ENCODE results near the gene BMP7.

DNA sequence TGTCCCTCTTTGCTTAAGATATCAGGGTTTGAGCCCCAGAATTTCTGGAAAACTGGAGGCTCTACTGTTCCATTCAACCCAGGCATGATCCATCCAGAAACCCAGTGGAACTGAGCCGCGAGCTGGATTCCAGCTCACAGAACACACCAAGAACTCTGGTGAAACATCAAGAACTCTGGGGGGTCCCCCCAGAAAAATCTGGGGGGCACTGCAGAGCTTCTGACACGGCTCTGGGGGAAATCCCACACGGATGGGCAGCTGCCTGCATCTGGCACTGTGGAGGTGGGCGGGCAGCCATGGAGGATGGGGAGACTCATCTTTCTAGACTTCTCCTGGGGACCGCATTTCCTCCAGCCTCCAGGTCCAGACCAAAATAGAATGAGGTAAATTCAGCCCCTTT is 51.0 kb downstream of the BMP7 start:
- TF ChIP-seq ASH2L (IDR thresholded peaks at IDR 0.05; ENCODE audit: low read length) (no peak), POLR2A (IDR thresholded peaks at IDR 0.05; ENCODE audit: control extremely low read depth in 1 of 2, low read depth in 2 of 2, low read length in 2 of 2) (no peak), TBP (IDR thresholded peaks at IDR 0.05; ENCODE audit: low read depth, low read length) (no peak), KDM5A (IDR thresholded peaks at IDR 0.05; ENCODE audit: low read length) (no peak), EZH2 (IDR thresholded peaks at IDR 0.05; ENCODE audit: low read depth, low read length, severe bottlenecking) (no peak), RFX5 (IDR thresholded peaks at IDR 0.05; ENCODE audit: borderline replicate concordance, low read depth, low read length) (no peak), CBX8 (IDR thresholded peaks at IDR 0.05; ENCODE audit: borderline replicate concordance, low read depth, low read length) (no peak)
- TF ChIP-seq, protein P1, sequence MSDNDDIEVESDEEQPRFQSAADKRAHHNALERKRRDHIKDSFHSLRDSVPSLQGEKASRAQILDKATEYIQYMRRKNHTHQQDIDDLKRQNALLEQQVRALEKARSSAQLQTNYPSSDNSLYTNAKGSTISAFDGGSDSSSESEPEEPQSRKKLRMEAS (IDR thresholded peaks at IDR 0.05), result no peak
- TF ChIP-seq, protein P2, sequence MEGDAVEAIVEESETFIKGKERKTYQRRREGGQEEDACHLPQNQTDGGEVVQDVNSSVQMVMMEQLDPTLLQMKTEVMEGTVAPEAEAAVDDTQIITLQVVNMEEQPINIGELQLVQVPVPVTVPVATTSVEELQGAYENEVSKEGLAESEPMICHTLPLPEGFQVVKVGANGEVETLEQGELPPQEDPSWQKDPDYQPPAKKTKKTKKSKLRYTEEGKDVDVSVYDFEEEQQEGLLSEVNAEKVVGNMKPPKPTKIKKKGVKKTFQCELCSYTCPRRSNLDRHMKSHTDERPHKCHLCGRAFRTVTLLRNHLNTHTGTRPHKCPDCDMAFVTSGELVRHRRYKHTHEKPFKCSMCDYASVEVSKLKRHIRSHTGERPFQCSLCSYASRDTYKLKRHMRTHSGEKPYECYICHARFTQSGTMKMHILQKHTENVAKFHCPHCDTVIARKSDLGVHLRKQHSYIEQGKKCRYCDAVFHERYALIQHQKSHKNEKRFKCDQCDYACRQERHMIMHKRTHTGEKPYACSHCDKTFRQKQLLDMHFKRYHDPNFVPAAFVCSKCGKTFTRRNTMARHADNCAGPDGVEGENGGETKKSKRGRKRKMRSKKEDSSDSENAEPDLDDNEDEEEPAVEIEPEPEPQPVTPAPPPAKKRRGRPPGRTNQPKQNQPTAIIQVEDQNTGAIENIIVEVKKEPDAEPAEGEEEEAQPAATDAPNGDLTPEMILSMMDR (IDR thresholded peaks at IDR 0.05; ENCODE audit: control extremely low read depth in 1 of 3, insufficient read depth in 1 of 3, low read depth in 1 of 3, low read length in 3 of 3), result no peak
- TF ChIP-seq, protein P3, sequence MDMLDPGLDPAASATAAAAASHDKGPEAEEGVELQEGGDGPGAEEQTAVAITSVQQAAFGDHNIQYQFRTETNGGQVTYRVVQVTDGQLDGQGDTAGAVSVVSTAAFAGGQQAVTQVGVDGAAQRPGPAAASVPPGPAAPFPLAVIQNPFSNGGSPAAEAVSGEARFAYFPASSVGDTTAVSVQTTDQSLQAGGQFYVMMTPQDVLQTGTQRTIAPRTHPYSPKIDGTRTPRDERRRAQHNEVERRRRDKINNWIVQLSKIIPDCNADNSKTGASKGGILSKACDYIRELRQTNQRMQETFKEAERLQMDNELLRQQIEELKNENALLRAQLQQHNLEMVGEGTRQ (IDR thresholded peaks at IDR 0.05; ENCODE audit: low read length), result no peak

Measured in H1 (cell line).